HG03575 (cell line): ENCODE data around the gene FGF19.
"Not testable (repeated sequence)": the region's sequence is repeated elsewhere in the genome, so short reads cannot be mapped to it uniquely, and the experiment has no call there.

Experiments used
- ATAC-seq: cut with Tn5 transposase; IDR thresholded peaks from one replicate; pipeline ENCODE4 v1.9.1; 2021; ENCODE audit not compliant: unreplicated experiment, insufficient number of reproducible peaks, low FRiP score; ENCODE audit errors: extremely low read depth

The FGF19 gene

GRCh38 chr11:69699213-69699612 lies 4.6 kb downstream of the FGF19 start:
- ATAC-seq = no peak

- ATAC-seq = no peak
These were observed 5.5 kb downstream of the FGF19 start for GRCh38 chr11:69698362-69698761.

GRCh38 chr11:69697861-69698260 lies 6.0 kb downstream of the FGF19 start:
- no peak for ATAC-seq

GRCh38 chr11:69697469-69697843 lies 6.4 kb downstream of the FGF19 start:
- ATAC-seq = no peak

- no peak for ATAC-seq
These were observed 6.9 kb downstream of the FGF19 start for GRCh38 chr11:69696749-69697468.

GRCh38 chr11:69695995-69696394 lies 7.8 kb downstream of the FGF19 start:
- not testable (repeated sequence) for ATAC-seq

GRCh38 chr11:69695581-69695980 lies 8.2 kb downstream of the FGF19 start:
- no peak for ATAC-seq

- no peak for ATAC-seq
These were observed 9.0 kb downstream of the FGF19 start for GRCh38 chr11:69694781-69695180.

- no peak for ATAC-seq
These were observed 11.4 kb downstream of the FGF19 start for GRCh38 chr11:69692422-69692821.

- no peak for ATAC-seq
These were observed 12.4 kb downstream of the FGF19 start for GRCh38 chr11:69691463-69691862.

- ATAC-seq = no peak
These were observed 14.1 kb downstream of the FGF19 start for GRCh38 chr11:69689484-69690319.

GRCh38 chr11:69687969-69688771 lies 15.7 kb downstream of the FGF19 start:
- not testable (repeated sequence) for ATAC-seq

- no peak for ATAC-seq
These were observed 17.0 kb downstream of the FGF19 start for GRCh38 chr11:69686856-69687255.

- no peak for ATAC-seq
These were observed 17.4 kb downstream of the FGF19 start for GRCh38 chr11:69686452-69686851.

GRCh38 chr11:69685348-69685747 lies 18.5 kb downstream of the FGF19 start:
- ATAC-seq = no peak

- no peak for ATAC-seq
These were observed 19.2 kb downstream of the FGF19 start for GRCh38 chr11:69684651-69685050.

GRCh38 chr11:69683764-69684333 lies 20.0 kb downstream of the FGF19 start:
- no peak for ATAC-seq

- no peak for ATAC-seq
These were observed 21.0 kb downstream of the FGF19 start for GRCh38 chr11:69682681-69683326.

GRCh38 chr11:69682221-69682620 lies 21.6 kb downstream of the FGF19 start:
- ATAC-seq = no peak
